H1 (cell line): ENCODE data around the gene NFIX. TPM values are rescaled to one million over a fixed set of nuclear protein-coding genes. Genes with fewer than 3 reads are reported as not detected.

Source experiments
- CTCF ChIA-PET: fragments of 300-600 bp; sonication (Branson Sonifier 250); formaldehyde crosslinking; loops from one replicate; lab custom pipeline; 2021; ENCODE audit not compliant: partially characterized antibody; lab: Charles Lee
- POLR2A ChIA-PET: fragments of 300-600 bp; sonication (Branson Sonifier 250); formaldehyde crosslinking; loops from one replicate; lab custom pipeline; 2021; ENCODE audit warnings: inconsistent platforms; ENCODE audit not compliant: partially characterized antibody; lab: Charles Lee
- DNase-seq, 2 experiments: peaks; one replicate each; pipeline versions ENCODE4 v3.0.0 to v3.0.0-alpha.2; 2010 to 2022; ENCODE audit warnings: low spot score in 2 of 2, low read depth in 1 of 2, mixed read lengths in 1 of 2
- FAIRE-seq: peaks from 2 replicates; lab custom pipeline; 2011; peaks lifted over from hg19 to GRCh38; lab: Jason Lieb, UNC
- H2AFZ ChIP-seq: 2 replicates; pipeline ENCODE4 v1.8.1; 2012; ENCODE audit warnings: low read length, inconsistent platforms
- H2AK5ac ChIP-seq: 2 replicates; pipeline ENCODE4 v1.6.1; 2013; ENCODE audit warnings: low read depth, low read length
- H2BK120ac ChIP-seq: replicated peaks from 2 replicates; pipeline ENCODE3; 2013; ENCODE audit warnings: low read depth, low read length, inconsistent platforms
- H2BK12ac ChIP-seq: 2 replicates; pipeline ENCODE4 v1.6.1; 2013; ENCODE audit warnings: low read depth, low read length
- H2BK15ac ChIP-seq: 2 replicates; pipeline ENCODE4 v1.6.1; 2013; ENCODE audit warnings: low read length
- H2BK20ac ChIP-seq: 2 replicates; pipeline ENCODE4 v1.6.1; 2013; ENCODE audit warnings: low read length
- H2BK5ac ChIP-seq: 2 replicates; pipeline ENCODE4 v1.6.1; 2013; ENCODE audit warnings: low read depth, low read length
- H3K14ac ChIP-seq: 2 replicates; pipeline ENCODE4 v1.6.1; 2013; ENCODE audit warnings: inconsistent platforms; ENCODE audit not compliant: insufficient read length
- H3K18ac ChIP-seq: 2 replicates; pipeline ENCODE4 v1.6.1; 2013; ENCODE audit warnings: low read length; ENCODE audit errors: extremely low read depth
- H3K23ac ChIP-seq: 2 replicates; pipeline ENCODE4 v1.6.1; 2013; ENCODE audit warnings: inconsistent platforms; ENCODE audit not compliant: insufficient read length
- H3K23me2 ChIP-seq: 2 replicates; pipeline ENCODE4 v1.6.1; 2013; ENCODE audit warnings: low read depth, low read length
- H3K27ac ChIP-seq: 2 replicates; pipeline ENCODE4 v1.6.1; 2011; ENCODE audit warnings: low read depth, low read length, inconsistent platforms
- H3K27me3 ChIP-seq, 4 experiments: replicated peaks in 1 of 4; 1 replicate in 1 of 4; 2 replicates in 3 of 4; pipeline versions ENCODE4 v1.6.1 to v1.8.1; 2011 to 2013; ENCODE audit warnings: low read length in 3 of 4, mild to moderate bottlenecking in 3 of 4, inconsistent platforms in 2 of 4, mixed read lengths in 2 of 4, moderate library complexity in 1 of 4; ENCODE audit not compliant: control insufficient read depth in 3 of 4, insufficient read depth in 3 of 4; ENCODE audit errors: extremely low read depth in 1 of 4
- H3K36me3 ChIP-seq, 4 experiments: 2 replicates each; pipeline versions ENCODE4 v1.6.1 to v1.8.1; 2011 to 2013; ENCODE audit warnings: mild to moderate bottlenecking in 4 of 4, low read length in 3 of 4, moderate library complexity in 2 of 4, control low read depth in 1 of 4, inconsistent platforms in 1 of 4; ENCODE audit not compliant: insufficient read depth in 4 of 4, control insufficient read depth in 2 of 4
- H3K4ac ChIP-seq: replicated peaks from 2 replicates; pipeline ENCODE3; 2013; ENCODE audit warnings: low read length, low read depth, mixed read lengths, inconsistent platforms; ENCODE audit not compliant: insufficient read length
- H3K4me1 ChIP-seq, 4 experiments: replicated peaks in 1 of 4; 1 replicate in 1 of 4; 2 replicates in 3 of 4; pipeline versions ENCODE4 v1.6.1 to v1.8.1; 2011 to 2013; ENCODE audit warnings: low read length in 3 of 4, inconsistent platforms in 2 of 4, mixed read lengths in 1 of 4; ENCODE audit not compliant: insufficient read depth in 4 of 4, control insufficient read depth in 3 of 4
- H3K4me2 ChIP-seq, 2 experiments: 2 replicates each; pipeline versions ENCODE4 v1.6.1 to v1.8.1; 2011 to 2013; ENCODE audit warnings: low read depth in 2 of 2, low read length in 2 of 2, control low read depth in 1 of 2, inconsistent platforms in 1 of 2, mild to moderate bottlenecking in 1 of 2; ENCODE audit not compliant: insufficient read depth in 1 of 2
- H3K4me3 ChIP-seq, 4 experiments: fragments of 200-600, 300-600 bp in 1 of 4; sonication (generic), shearing (Covaris generic), sonication (Bioruptor Twin) in 1 of 4; 2 replicates each; pipeline versions ENCODE4 v1.5.1 to v1.8.1; 2011 to 2016; ENCODE audit warnings: low read length in 4 of 4, low read depth in 3 of 4, control low read depth in 2 of 4, inconsistent platforms in 2 of 4, mild to moderate bottlenecking in 2 of 4, mixed read lengths in 1 of 4, moderate library complexity in 1 of 4; ENCODE audit not compliant: insufficient read depth in 2 of 4; ENCODE audit errors: extremely low read depth in 1 of 4
- H3K56ac ChIP-seq: replicated peaks from 2 replicates; pipeline ENCODE3; 2013; ENCODE audit warnings: low read depth, mild to moderate bottlenecking, mixed read lengths, low read length, inconsistent platforms; ENCODE audit not compliant: insufficient read length
- H3K79me1 ChIP-seq: 2 replicates; pipeline ENCODE4 v1.6.1; 2013; ENCODE audit warnings: low read depth, low read length, control low read depth
- H3K79me2 ChIP-seq, 2 experiments: 2 replicates each; pipeline versions ENCODE4 v1.6.1 to v1.8.1; 2012 to 2013; ENCODE audit warnings: low read length in 2 of 2, mild to moderate bottlenecking in 2 of 2, inconsistent platforms in 1 of 2; ENCODE audit not compliant: insufficient read depth in 2 of 2, control insufficient read depth in 1 of 2
- H3K9ac ChIP-seq, 4 experiments: replicated peaks in 1 of 4; 1 replicate in 1 of 4; 2 replicates in 3 of 4; pipeline versions ENCODE4 v1.6.1 to v1.8.1; 2011 to 2013; ENCODE audit warnings: low read depth in 3 of 4, low read length in 3 of 4, control low read depth in 2 of 4, mild to moderate bottlenecking in 2 of 4, moderate library complexity in 2 of 4, inconsistent platforms in 1 of 4; ENCODE audit errors: extremely low read depth in 1 of 4
- H3K9me3 ChIP-seq, 2 experiments: 2 replicates each; pipeline versions ENCODE4 v1.6.1 to v1.8.1; 2012 to 2013; ENCODE audit warnings: mild to moderate bottlenecking in 2 of 2, moderate library complexity in 2 of 2, control low read depth in 1 of 2, inconsistent platforms in 1 of 2, low read depth in 1 of 2, low read length in 1 of 2, mixed read lengths in 1 of 2; ENCODE audit not compliant: insufficient read depth in 2 of 2
- H4K20me1 ChIP-seq, 2 experiments: replicated peaks in 1 of 2; 2 replicates each; pipeline versions ENCODE3 to v1.8.1; 2011 to 2013; ENCODE audit warnings: inconsistent platforms in 2 of 2, low read length in 2 of 2, mild to moderate bottlenecking in 1 of 2; ENCODE audit not compliant: insufficient read depth in 2 of 2, control insufficient read depth in 1 of 2
- H4K5ac ChIP-seq: 2 replicates; pipeline ENCODE4 v1.6.1; 2013; ENCODE audit warnings: low read length, low read depth, mixed read lengths, inconsistent platforms; ENCODE audit not compliant: insufficient read length
- H4K8ac ChIP-seq: 2 replicates; pipeline ENCODE4 v1.8.0; 2013; ENCODE audit warnings: mild to moderate bottlenecking, moderate library complexity, low read length, inconsistent platforms; ENCODE audit not compliant: insufficient read depth; ENCODE audit errors: extremely low read depth
- H4K91ac ChIP-seq: replicated peaks from 2 replicates; pipeline ENCODE3; 2013; ENCODE audit warnings: low read length, mixed read lengths, inconsistent platforms; ENCODE audit not compliant: insufficient read length
- BCL11A ChIP-seq, 2 experiments: IDR thresholded peaks; one replicate each; pipeline ENCODE4 v1.6.1; 2011; ENCODE audit warnings: low read depth in 2 of 2, low read length in 2 of 2, mild to moderate bottlenecking in 2 of 2
- CHD1 ChIP-seq: IDR thresholded peaks from 2 replicates; pipeline ENCODE4 v1.6.1; 2012; ENCODE audit warnings: low read depth, low read length, improper control_type of control experiment
- EP300 ChIP-seq, 2 experiments: IDR thresholded peaks; 1 replicate in 1 of 2; 2 replicates in 1 of 2; pipeline ENCODE4 v1.6.1; 2011 to 2012; ENCODE audit warnings: low read depth in 2 of 2, low read length in 2 of 2, mild to moderate bottlenecking in 2 of 2, borderline replicate concordance in 1 of 2, inconsistent platforms in 1 of 2, moderate library complexity in 1 of 2
- FOSL1 ChIP-seq: IDR thresholded peaks from 2 replicates; pipeline ENCODE4 v1.6.1; 2011; ENCODE audit warnings: mild to moderate bottlenecking, low read depth, low read length, moderate library complexity; ENCODE audit not compliant: insufficient read depth
- GTF2F1 ChIP-seq: IDR thresholded peaks from 2 replicates; pipeline ENCODE4 v1.6.1; 2012; ENCODE audit warnings: low read depth, low read length, improper control_type of control experiment, borderline replicate concordance
- NRF1 ChIP-seq: IDR thresholded peaks from 2 replicates; pipeline ENCODE4 v1.6.1; 2011; ENCODE audit warnings: mild to moderate bottlenecking, low read depth, low read length, improper control_type of control experiment
- PHF8 ChIP-seq: fragments of 200-600 bp; sonication (generic); conservative IDR thresholded peaks from 2 replicates; pipeline ENCODE4 v1.7.1; 2012; ENCODE audit warnings: low read depth, mild to moderate bottlenecking, inconsistent platforms, low read length, moderate library complexity
- POLR2AphosphoS5 ChIP-seq: IDR thresholded peaks from 2 replicates; pipeline ENCODE4 v1.6.1; 2011; ENCODE audit warnings: low read depth, low read length
- RBBP5 ChIP-seq: IDR thresholded peaks from 2 replicates; pipeline ENCODE4 v1.7.1; 2012; ENCODE audit warnings: low read depth, mild to moderate bottlenecking, inconsistent platforms, low read length, moderate library complexity, borderline replicate concordance
- RFX5 ChIP-seq: IDR thresholded peaks from 2 replicates; pipeline ENCODE4 v1.6.1; 2011; ENCODE audit warnings: low read depth, low read length, improper control_type of control experiment, borderline replicate concordance
- TEAD4 ChIP-seq: IDR thresholded peaks from 2 replicates; pipeline ENCODE4 v1.6.1; 2012; ENCODE audit warnings: low read depth, low read length, inconsistent platforms, mixed read lengths
- YY1 ChIP-seq: IDR thresholded peaks from 2 replicates; pipeline ENCODE4 v1.6.1; 2011; ENCODE audit warnings: low read depth, mild to moderate bottlenecking, low read length
- WGBS, 2 experiments: shearing (Covaris generic) in 1 of 2; methylation state at CpG; one replicate each; pipeline versions ENCODE4 v1.1.6 to v1.1.7; 2013 to 2015; ENCODE audit warnings: low lambda C conversion rate in 2 of 2, mixed read lengths in 2 of 2, inconsistent platforms in 1 of 2, low coverage in 1 of 2, missing lambda C conversion rate in 1 of 2; ENCODE audit not compliant: insufficient replicate concordance in 2 of 2, insufficient coverage in 1 of 2, insufficient read length in 1 of 2; ENCODE audit errors: extremely low coverage in 1 of 2, missing lambda C conversion rate in 1 of 2; 5-methylcytosine and 5-hydroxymethylcytosine counted together
- polyA plus RNA-seq, 7 experiments: library from polyadenylated mRNA; depleted of rRNA in 3 of 7; stranded (reverse) in 5 of 7; unstranded in 2 of 7; fragments of >200 nt in 5 of 7; fragments of 200-250 nt in 2 of 7; gene quantifications; 1 replicate in 5 of 7; 2 replicates in 1 of 7; 4 replicates in 1 of 7; pipeline versions ENCODE4 v1.2.1 to v1.2.3, GENCODE V29; 2011 to 2013; ENCODE audit warnings: missing spikeins in 2 of 7, mixed read lengths in 2 of 7
- total RNA-seq: library from RNA; stranded (reverse); fragmentation: NEBNext Ultra II Directional; extraction: Animal tissue kit (Norgen Biotek cat#: 25700); gene quantifications from 2 replicates; pipeline ENCODE4 v1.2.1, GENCODE V29; 2021
- TF ChIP-seq, protein P1 (sequence below): IDR thresholded peaks from 2 replicates; pipeline ENCODE4 v1.6.1; 2011; ENCODE audit warnings: low read length, improper control_type of control experiment

The NFIX gene
- total and polyA plus RNA-seq, 2 of the 8 experiments (the other 6 are each of a cell fraction or from before 2014, with no cell fraction given): 0.03 to 0.20 TPM

GRCh38 chr19:13032837-13033236, 37.6 kb downstream of the NFIX start:
- H3K9ac ChIP-seq: no peak overlapping the region
- no peaks in the 10 kb centered on the region for H3K79me1 ChIP-seq
- H2AFZ ChIP-seq: no peak overlapping the region
- H3K27me3 ChIP-seq: peaks cover 19 to 70% (median 50%) of the 10 kb centered on the region in 4 experiments
- H3K4me3 ChIP-seq: no peak overlapping the region
- POLR2A ChIA-PET: interaction anchor here (1.0 to 5.1 kb wide), 5 partner anchors 15 to 120 kb away, joined by 3 to 18 read pairs (median 3); partner anchors contain the start of gene CALR
- H3K18ac ChIP-seq: no peak overlapping the region
- DNase-seq (no peak), FAIRE-seq (no peak)
- no peak overlapping the region for H3K14ac ChIP-seq
- H3K4me2 ChIP-seq: no peak overlapping the region
- no peaks in the 10 kb centered on the region for H3K23me2 ChIP-seq
- no peak overlapping the region for H4K8ac ChIP-seq
- H2BK5ac ChIP-seq: no peak overlapping the region
- no peak overlapping the region for H2BK20ac ChIP-seq
- CTCF ChIA-PET: interaction anchor here (0.8 to 15.0 kb wide), 19 partner anchors 10 to 198 kb away, joined by 3 to 760 read pairs (median 9); no protein-coding TSS in a partner anchor
- H2BK12ac ChIP-seq: 0 out of 2 replicates have a peak overlapping the region, but pooled peaks have one; percentile 31
- no peak overlapping the region for H3K56ac ChIP-seq
- no peak overlapping the region for H2BK15ac ChIP-seq
- H3K4me1 ChIP-seq: no peaks in the 10 kb centered on the region
- H4K5ac ChIP-seq: no peak overlapping the region
- peaks cover 0 to 5% of the 10 kb centered on the region in 2 experiments for H4K20me1 ChIP-seq
- no peak overlapping the region for H3K4ac ChIP-seq
- H3K9me3 ChIP-seq: no peaks in the 10 kb centered on the region
- H4K91ac ChIP-seq: no peak overlapping the region
- H3K27ac ChIP-seq: no peak overlapping the region
- 88% methylated on average over 13 of the region's 13 CpGs; no CpG with 5 or more reads in 1 of the 2 experiments for WGBS, 2 experiments
- no peak overlapping the region for H2BK120ac ChIP-seq
- no peak overlapping the region for H2AK5ac ChIP-seq
- H3K36me3 ChIP-seq: no peaks in the 10 kb centered on the region
- H3K23ac ChIP-seq: no peak overlapping the region
- H3K79me2 ChIP-seq: no peaks in the 10 kb centered on the region
- no peak for TF ChIP-seq EP300 (IDR thresholded peaks at IDR 0.05; ENCODE audit: borderline replicate concordance in 1 of 2, low read depth in 2 of 2, low read length in 2 of 2)
- no peak for TF ChIP-seq CHD1
- TF ChIP-seq, protein P1, sequence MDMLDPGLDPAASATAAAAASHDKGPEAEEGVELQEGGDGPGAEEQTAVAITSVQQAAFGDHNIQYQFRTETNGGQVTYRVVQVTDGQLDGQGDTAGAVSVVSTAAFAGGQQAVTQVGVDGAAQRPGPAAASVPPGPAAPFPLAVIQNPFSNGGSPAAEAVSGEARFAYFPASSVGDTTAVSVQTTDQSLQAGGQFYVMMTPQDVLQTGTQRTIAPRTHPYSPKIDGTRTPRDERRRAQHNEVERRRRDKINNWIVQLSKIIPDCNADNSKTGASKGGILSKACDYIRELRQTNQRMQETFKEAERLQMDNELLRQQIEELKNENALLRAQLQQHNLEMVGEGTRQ: no peak
- no peak for TF ChIP-seq BCL11A (IDR thresholded peaks at IDR 0.05; ENCODE audit: low read depth in 2 of 2, low read length in 2 of 2)
- no peak for TF ChIP-seq POLR2AphosphoS5
- TF ChIP-seq FOSL1: no peak
- TF ChIP-seq RBBP5: no peak
- TF ChIP-seq YY1: no peak
- TF ChIP-seq GTF2F1: no peak
- no peak for TF ChIP-seq TEAD4
- no peak for TF ChIP-seq RFX5
- TF ChIP-seq NRF1: no peak
- TF ChIP-seq PHF8: no peak
